NCI-H69 (cell line): ENCODE data around the gene CAMTA1.

Experiments used
- DNase-seq: peaks from one replicate; lab custom pipeline; 2025; lab: John Stamatoyannopoulos, UW

Gene CAMTA1

GRCh38 chr1:6874298-6874697, 89.0 kb downstream of the CAMTA1 start:
- DNase-seq = no peak

GRCh38 chr1:6880951-6881690, 95.9 kb downstream of the CAMTA1 start:
- DNase-seq = no peak

GRCh38 chr1:6882414-6882813, 97.2 kb downstream of the CAMTA1 start:
- DNase-seq = no peak

GRCh38 chr1:6884652-6885153, 99.4 kb downstream of the CAMTA1 start:
- DNase-seq = no peak

GRCh38 chr1:6885426-6885825, 100.2 kb downstream of the CAMTA1 start:
- DNase-seq = no peak

DNA sequence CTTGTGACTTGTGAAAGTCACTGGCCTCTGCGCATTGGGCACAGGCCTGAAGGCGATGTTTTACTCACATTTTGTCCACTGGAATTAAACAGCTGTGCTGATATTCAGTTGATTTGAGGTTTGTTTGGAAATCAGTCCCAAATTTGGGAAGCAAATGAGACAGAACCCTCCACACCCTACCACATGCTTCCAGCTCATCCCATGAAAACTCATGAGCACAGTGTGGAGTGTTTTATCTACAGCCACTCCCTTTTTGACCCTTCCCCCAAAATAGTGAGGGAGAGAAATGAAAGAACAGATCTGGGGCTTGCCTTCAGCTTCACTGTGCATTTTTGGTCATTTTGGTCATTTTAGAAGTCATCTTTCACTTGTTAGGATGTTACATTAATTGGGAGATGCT, 101.3 kb downstream of the CAMTA1 start:
- no peak for DNase-seq

GRCh38 chr1:6888268-6888667, 103.0 kb downstream of the CAMTA1 start:
- no peak for DNase-seq

- no peak for DNase-seq
Observed at GRCh38 chr1:6888870-6889269, 103.6 kb downstream of the CAMTA1 start.

DNA sequence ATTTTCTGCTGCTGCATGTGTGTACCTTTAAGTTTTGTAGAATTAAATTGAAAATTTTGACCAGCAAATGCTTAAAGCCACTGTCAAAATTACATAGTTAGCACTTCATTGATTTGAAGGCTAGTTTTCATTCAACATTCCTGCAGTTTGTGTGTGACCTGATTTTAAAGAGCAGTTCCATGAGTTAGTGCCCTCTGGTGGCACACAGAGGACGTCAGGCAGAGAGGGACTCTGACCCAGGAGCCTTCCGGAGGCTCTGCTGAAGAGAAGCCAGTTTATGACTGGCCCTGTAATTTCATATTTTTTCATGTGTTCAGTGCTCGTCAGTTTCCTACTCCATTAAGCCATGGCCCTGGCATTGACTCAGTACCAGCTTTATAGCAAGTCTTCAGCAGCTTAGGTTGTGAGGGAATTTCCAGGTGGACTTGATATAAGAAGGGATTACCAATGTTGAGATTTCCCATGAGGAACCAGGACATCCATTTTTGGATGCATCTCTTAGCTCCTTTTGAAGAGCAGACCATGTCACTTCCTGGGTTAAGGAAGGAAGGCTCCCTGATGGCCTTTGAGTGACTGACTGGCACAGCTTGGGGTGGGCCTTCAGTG, 104.7 kb downstream of the CAMTA1 start:
- DNase-seq = peak; percentile 37

DNA sequence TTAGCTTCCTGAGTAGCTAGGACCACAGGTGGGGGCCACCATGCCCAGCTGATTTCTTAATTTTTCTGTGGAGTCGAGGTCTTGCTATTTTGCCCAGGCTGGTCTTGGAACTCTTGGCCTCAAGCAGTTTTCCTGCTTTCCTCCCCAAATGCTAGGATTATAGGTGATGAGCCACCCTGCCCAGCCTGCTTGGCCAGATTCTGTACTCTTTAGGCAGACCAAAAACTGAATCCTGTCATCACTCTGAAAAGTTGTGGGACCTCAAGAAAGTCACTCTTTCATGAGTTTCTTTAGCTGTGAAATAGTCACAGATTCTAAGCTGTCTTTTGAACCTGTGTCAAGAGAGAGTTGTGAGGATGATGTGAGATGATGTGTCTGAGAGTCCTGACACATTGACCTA, 105.4 kb downstream of the CAMTA1 start:
- DNase-seq = no peak

DNA sequence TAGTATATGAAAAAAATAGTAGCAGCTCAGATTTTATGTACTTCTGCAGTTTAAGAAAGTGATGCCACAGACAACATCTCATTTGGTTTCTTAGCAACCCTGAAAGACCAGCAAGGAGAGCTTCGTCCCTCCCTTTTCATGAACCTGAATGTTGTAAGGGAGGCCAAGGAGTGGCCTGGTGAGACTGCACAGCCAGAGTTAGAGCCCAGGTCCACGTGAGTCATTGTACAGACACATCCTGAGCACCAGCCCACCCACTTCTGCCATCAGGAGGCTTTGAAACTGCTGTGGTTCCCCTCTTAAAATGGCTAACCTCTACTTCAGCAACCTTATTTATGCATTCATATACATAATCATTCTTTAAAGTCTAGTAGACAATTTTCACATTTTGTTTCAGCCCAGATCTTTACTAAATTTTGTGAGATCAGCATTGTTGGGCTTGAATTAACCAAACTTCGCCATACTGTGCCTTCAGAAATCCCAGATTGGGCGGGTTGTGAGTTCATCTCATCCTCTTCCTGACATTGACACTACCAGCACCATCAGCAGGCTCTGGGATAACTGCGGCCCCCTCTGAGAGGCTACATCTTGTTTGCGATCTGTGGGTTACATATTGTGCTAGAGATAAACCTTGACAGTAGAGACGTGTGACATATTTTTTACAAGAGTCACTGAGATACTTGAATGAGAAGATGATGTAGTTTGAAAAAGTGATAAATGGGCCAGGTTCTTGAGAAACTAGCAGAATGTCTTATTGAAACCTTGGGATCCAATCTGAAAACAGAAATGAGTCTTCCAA, 106.7 kb downstream of the CAMTA1 start:
- no peak for DNase-seq

- DNase-seq = no peak
Observed at GRCh38 chr1:6893388-6893787, 108.1 kb downstream of the CAMTA1 start.

GRCh38 chr1:6897138-6897537, 111.9 kb downstream of the CAMTA1 start:
- peak; percentile 50 for DNase-seq

DNA sequence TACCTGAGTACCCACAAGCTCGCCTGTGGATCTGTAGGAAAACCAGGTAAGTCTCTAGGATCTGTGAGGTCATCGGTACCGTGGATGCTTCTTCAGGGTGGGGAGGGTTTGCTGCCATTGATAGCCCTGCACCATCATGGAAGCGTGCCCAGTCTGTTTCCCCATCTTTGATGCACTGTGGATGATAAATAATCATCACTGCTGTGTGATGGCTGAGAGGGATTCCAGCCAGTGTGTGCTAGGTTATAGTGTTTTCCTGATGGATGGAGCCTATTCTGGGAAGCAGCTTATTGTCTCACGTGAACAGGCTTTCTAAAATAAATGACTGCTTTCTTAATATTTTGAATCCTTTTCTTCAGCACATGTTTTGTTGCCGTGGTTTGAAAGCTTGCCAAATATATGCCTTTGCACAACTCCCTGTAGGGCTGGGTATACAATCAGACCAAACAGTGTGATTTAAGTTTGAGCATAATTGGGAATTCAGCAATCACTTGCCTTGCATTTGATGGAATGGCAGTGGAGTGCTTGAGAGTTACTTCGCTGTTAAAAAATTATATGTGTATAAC, 113.8 kb downstream of the CAMTA1 start:
- DNase-seq = no peak

DNA sequence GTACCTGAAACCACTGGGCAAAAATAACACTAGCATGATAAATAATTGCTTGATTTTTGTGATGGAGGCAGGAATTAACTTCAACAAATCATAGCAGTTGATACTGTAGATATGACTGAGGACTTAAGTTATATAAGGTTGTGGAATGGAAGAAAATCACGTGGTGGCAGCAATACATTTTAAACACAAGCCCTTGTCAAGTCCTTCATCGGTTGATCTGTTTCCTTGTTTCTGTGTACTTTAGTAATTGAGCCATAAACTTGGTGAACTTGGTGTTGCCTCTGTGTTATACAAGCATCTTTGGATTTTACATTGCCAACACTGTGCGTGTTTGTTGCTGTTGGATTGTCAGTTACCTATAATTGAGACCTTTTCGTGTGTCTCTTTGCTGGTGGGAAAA, 114.4 kb downstream of the CAMTA1 start:
- no peak for DNase-seq

- no peak for DNase-seq
Observed at GRCh38 chr1:6902153-6902552, 116.9 kb downstream of the CAMTA1 start.

DNA sequence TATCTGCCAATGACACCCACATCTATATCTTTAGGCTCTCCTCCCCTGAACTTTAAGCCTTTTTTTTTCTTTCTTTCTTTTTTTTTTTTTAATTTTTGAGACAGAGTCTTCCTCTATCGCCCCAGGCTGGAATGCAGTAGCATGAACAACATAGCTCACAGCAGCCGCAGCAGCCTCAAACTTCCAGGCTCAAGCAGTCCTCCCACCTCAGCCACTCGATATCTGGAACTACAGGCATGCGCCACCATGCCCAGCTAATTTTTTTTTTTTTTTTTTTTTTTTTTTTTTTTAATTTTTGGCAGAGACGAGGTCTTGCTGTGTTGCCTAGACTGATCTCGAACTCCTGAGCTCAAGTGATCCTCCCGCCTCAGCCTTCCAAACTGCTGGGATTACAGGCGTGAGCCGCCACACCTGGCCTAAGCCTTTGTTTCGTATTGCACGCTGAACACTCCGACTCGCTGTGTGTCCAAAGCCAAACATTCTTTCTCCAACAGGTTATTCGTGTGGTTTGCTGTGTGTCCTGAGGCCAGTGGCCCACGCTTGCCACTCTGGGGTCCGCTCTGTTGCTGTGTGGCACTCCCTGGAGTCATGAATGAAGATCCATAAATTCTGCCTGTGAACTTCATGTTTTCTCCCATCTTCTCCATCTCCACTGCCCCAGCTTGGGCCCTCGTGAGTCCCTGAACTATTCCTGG, 119.4 kb downstream of the CAMTA1 start:
- no peak for DNase-seq

DNA sequence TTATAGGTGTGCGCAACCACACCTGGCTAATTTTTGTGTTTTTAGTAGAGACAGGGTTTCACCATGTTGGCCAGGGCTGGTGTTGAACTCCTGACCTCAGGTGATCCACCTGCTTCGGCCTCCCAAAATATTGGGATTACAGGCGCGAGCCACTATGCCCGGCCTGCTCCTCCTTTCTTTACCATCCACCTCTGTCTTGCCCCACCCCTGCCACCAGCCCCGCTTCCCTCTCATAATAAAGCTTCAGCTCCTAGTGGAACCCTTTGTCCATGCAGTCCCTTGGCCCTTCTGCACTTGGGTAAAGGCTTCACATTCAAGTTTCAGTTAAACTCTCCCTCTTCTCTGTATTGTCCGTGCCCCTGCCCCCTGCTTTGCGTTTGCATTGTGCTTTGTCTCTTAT, 120.1 kb downstream of the CAMTA1 start:
- no peak for DNase-seq

- no peak for DNase-seq
Observed at GRCh38 chr1:6905790-6906189, 120.5 kb downstream of the CAMTA1 start.

DNA sequence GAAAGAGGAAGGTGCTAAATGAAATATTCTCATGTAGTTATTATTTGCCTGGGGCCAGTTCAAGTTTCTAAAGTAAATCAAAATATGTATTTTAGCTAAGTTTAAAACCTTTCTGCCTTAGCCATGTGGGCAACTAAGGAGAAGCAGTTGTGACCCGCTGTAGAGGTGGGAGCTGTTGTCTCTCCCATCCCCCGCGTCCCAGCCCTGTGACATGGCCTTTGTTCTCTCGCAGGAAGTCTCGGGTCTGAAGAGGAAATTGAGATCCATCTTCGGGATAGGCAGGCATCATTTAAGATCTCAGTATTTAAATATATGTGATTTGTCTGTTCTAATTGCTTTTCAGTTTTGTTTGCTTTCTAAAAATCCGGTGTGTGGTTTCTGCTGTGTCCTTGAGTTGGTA, 121.5 kb downstream of the CAMTA1 start:
- no peak for DNase-seq

GRCh38 chr1:6907201-6907600, 121.9 kb downstream of the CAMTA1 start:
- DNase-seq = no peak
